ENCODE data around the gene LHX4. TPM values are rescaled to one million over a fixed set of nuclear protein-coding genes. Genes with fewer than 3 reads are reported as not detected.

The LHX4 gene
- total and polyA plus RNA-seq, 2 of the 13 experiments (the other 11 are each of a cell fraction or from before 2014, with no cell fraction given) = 0.03 to 0.07 TPM

GRCh38 chr1:180291004-180291403 is 60.9 kb downstream of the LHX4 start (continued):
- TF ChIP-seq MAZ (IDR thresholded peaks at IDR 0.05; ENCODE audit: borderline replicate concordance, low read depth, low read length) (no peak), MAZ (CRISPR knock-in tag; IDR thresholded peaks at IDR 0.05; ENCODE audit: low read depth) (no peak), ONECUT2 (CRISPR knock-in tag; IDR thresholded peaks at IDR 0.05) (no peak), ZNF749 (CRISPR knock-in tag; IDR thresholded peaks at IDR 0.05; ENCODE audit: borderline replicate concordance) (no peak), STAG1 (CRISPR knock-in tag; IDR thresholded peaks at IDR 0.05) (no peak), ZNF780A (CRISPR knock-in tag; IDR thresholded peaks at IDR 0.05) (no peak), GATAD2A (CRISPR knock-in tag; IDR thresholded peaks at IDR 0.05) (peak; percentile 32; the same call in 1 of the 2 replicates), MTA3 (CRISPR knock-in tag; IDR thresholded peaks at IDR 0.05) (no peak), ZBTB7B (CRISPR knock-in tag; IDR thresholded peaks at IDR 0.05) (no peak), MAFG (CRISPR knock-in tag; IDR thresholded peaks at IDR 0.05) (peak; percentile 16; the same call in 1 of the 2 replicates), ELF1 (CRISPR knock-in tag; IDR thresholded peaks at IDR 0.05) (no peak), POGZ (CRISPR knock-in tag; IDR thresholded peaks at IDR 0.05) (0 out of 2 replicates have a peak, but pooled peaks have one; percentile 31), HMG20A (CRISPR knock-in tag; IDR thresholded peaks at IDR 0.05; ENCODE audit: borderline replicate concordance) (peak; percentile 11; the same call in 1 of the 2 replicates), SKIL (CRISPR knock-in tag; IDR thresholded peaks at IDR 0.05; ENCODE audit: borderline replicate concordance) (no peak), ZNF770 (CRISPR knock-in tag; IDR thresholded peaks at IDR 0.05) (no peak), ZNF383 (CRISPR knock-in tag; IDR thresholded peaks at IDR 0.05; ENCODE audit: borderline replicate concordance) (no peak), ERF (CRISPR knock-in tag; IDR thresholded peaks at IDR 0.05) (0 out of 2 replicates have a peak, but pooled peaks have one; percentile 30), ZSCAN9 (CRISPR knock-in tag; IDR thresholded peaks at IDR 0.05; ENCODE audit: borderline replicate concordance) (no peak), IKZF1 (IDR thresholded peaks at IDR 0.05) (no peak)
- TF ChIP-seq, protein P1, sequence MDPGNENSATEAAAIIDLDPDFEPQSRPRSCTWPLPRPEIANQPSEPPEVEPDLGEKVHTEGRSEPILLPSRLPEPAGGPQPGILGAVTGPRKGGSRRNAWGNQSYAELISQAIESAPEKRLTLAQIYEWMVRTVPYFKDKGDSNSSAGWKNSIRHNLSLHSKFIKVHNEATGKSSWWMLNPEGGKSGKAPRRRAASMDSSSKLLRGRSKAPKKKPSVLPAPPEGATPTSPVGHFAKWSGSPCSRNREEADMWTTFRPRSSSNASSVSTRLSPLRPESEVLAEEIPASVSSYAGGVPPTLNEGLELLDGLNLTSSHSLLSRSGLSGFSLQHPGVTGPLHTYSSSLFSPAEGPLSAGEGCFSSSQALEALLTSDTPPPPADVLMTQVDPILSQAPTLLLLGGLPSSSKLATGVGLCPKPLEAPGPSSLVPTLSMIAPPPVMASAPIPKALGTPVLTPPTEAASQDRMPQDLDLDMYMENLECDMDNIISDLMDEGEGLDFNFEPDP (CRISPR knock-in tag; conservative IDR thresholded peaks at IDR 0.05) = no peak
- TF ChIP-seq, protein P2, sequence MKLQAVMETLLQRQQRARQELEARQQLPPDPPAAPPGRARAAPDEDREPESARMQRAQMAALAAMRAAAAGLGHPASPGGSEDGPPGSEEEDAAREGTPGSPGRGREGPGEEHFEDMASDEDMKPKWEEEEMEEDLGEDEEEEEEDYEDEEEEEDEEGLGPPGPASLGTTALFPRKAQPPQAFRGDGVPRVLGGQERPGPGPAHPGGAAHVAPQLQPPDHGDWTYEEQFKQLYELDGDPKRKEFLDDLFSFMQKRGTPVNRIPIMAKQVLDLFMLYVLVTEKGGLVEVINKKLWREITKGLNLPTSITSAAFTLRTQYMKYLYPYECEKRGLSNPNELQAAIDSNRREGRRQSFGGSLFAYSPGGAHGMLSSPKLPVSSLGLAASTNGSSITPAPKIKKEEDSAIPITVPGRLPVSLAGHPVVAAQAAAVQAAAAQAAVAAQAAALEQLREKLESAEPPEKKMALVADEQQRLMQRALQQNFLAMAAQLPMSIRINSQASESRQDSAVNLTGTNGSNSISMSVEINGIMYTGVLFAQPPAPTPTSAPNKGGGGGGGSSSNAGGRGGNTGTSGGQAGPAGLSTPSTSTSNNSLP (IDR thresholded peaks at IDR 0.05; ENCODE audit: low read depth, low read length) = peak; percentile 36; the same call in 1 of the 2 replicates
- TF ChIP-seq, protein P3, sequence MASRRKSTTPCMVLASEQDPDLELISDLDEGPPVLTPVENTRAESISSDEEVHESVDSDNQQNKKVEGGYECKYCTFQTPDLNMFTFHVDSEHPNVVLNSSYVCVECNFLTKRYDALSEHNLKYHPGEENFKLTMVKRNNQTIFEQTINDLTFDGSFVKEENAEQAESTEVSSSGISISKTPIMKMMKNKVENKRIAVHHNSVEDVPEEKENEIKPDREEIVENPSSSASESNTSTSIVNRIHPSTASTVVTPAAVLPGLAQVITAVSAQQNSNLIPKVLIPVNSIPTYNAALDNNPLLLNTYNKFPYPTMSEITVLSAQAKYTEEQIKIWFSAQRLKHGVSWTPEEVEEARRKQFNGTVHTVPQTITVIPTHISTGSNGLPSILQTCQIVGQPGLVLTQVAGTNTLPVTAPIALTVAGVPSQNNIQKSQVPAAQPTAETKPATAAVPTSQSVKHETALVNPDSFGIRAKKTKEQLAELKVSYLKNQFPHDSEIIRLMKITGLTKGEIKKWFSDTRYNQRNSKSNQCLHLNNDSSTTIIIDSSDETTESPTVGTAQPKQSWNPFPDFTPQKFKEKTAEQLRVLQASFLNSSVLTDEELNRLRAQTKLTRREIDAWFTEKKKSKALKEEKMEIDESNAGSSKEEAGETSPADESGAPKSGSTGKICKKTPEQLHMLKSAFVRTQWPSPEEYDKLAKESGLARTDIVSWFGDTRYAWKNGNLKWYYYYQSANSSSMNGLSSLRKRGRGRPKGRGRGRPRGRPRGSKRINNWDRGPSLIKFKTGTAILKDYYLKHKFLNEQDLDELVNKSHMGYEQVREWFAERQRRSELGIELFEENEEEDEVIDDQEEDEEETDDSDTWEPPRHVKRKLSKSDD (CRISPR knock-in tag; IDR thresholded peaks at IDR 0.05; ENCODE audit: low read depth) = no peak
